ENCODE data around the gene RASAL3.
"Not testable (repeated sequence)": the region's sequence is repeated elsewhere in the genome, so short reads cannot be mapped to it uniquely, and the experiment has no call there.

DNA sequence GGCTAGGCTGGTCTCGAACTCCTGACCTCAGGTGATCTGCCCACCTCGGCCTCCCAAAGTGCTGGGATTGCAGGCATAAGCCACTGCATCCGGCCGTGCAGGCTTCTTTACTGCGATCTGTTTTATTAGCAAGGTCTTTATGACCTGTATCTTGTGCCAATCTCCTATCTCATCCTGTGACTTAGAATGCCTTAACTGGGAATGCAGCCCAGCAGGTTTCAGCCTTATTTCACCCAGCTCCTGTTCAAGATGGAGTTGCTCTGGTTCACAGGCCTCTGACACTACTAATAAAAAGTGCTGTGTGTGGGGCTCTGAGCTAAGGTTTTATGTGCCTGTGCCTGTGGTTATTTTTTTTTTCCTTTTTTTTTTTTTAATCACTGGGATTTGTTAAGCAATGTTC lies 21.4 kb upstream of the RASAL3 start:
- TF ChIP-seq, protein P1, sequence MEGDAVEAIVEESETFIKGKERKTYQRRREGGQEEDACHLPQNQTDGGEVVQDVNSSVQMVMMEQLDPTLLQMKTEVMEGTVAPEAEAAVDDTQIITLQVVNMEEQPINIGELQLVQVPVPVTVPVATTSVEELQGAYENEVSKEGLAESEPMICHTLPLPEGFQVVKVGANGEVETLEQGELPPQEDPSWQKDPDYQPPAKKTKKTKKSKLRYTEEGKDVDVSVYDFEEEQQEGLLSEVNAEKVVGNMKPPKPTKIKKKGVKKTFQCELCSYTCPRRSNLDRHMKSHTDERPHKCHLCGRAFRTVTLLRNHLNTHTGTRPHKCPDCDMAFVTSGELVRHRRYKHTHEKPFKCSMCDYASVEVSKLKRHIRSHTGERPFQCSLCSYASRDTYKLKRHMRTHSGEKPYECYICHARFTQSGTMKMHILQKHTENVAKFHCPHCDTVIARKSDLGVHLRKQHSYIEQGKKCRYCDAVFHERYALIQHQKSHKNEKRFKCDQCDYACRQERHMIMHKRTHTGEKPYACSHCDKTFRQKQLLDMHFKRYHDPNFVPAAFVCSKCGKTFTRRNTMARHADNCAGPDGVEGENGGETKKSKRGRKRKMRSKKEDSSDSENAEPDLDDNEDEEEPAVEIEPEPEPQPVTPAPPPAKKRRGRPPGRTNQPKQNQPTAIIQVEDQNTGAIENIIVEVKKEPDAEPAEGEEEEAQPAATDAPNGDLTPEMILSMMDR (IDR thresholded peaks at IDR 0.05 in 2 of 3, conservative IDR thresholded peaks at IDR 0.05 in 1 of 3; ENCODE audit: borderline replicate concordance in 1 of 3, insufficient read depth in 1 of 3, low read depth in 2 of 3, low read length in 2 of 3) = not testable (repeated sequence)
- not testable (repeated sequence) for TF ChIP-seq EZH2phosphoT487 (IDR thresholded peaks at IDR 0.05; ENCODE audit: borderline replicate concordance); POLR2AphosphoS5 (IDR thresholded peaks at IDR 0.05; ENCODE audit: low read depth, low read length); SP1 (IDR thresholded peaks at IDR 0.05; ENCODE audit: low read depth); JUND (IDR thresholded peaks at IDR 0.05); POLR2A (IDR thresholded peaks at IDR 0.05; ENCODE audit: borderline replicate concordance, extremely low read depth, insufficient read depth, insufficient read length); SRF (IDR thresholded peaks at IDR 0.05; ENCODE audit: low read depth); ZNF274 (IDR thresholded peaks at IDR 0.05; ENCODE audit: low read depth, low read length); EZH2 (IDR thresholded peaks at IDR 0.05)
- TF ChIP-seq, protein P2, sequence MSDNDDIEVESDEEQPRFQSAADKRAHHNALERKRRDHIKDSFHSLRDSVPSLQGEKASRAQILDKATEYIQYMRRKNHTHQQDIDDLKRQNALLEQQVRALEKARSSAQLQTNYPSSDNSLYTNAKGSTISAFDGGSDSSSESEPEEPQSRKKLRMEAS (IDR thresholded peaks at IDR 0.05) = not testable (repeated sequence)
